PC-9 (cell line): ENCODE data around the gene SCP2D1. TPM values are rescaled to one million over a fixed set of nuclear protein-coding genes. Genes with fewer than 3 reads are reported as not detected.

Source experiments
- BruUV-seq: library from RNA; stranded (reverse); fragments of 400-500 nt; replicated peaks from 2 replicates; lab custom pipeline; 2021; lab: Mats Ljungman, UMichigan
- CTCF ChIA-PET: fragments of 300-600 bp; sonication (Branson Sonifier 250); formaldehyde crosslinking; loops from one replicate; lab custom pipeline; 2022; ENCODE audit warnings: antibody characterized with exemption; lab: Charles Lee
- POLR2A ChIA-PET: fragments of 300-600 bp; sonication (Branson Sonifier 250); formaldehyde crosslinking; loops from one replicate; lab custom pipeline; 2022; ENCODE audit warnings: antibody characterized with exemption; ENCODE audit not compliant: unreplicated experiment; lab: Charles Lee
- DNase-seq, 2 experiments: peaks; one replicate each; pipeline versions ENCODE4 v3.0.0 to v3.0.0-alpha.2; 2015 to 2022; ENCODE audit warnings: mixed read lengths in 1 of 2
- H2AFZ ChIP-seq: fragments of 200-600 bp; sonication (generic); 2 replicates; pipeline ENCODE4 v1.8.1; 2017; ENCODE audit warnings: antibody characterized with exemption
- H3F3A ChIP-seq: fragments of 200-600 bp; sonication (generic); 2 replicates; pipeline ENCODE4 v1.8.1; 2017; ENCODE audit warnings: antibody characterized with exemption, mild to moderate bottlenecking, low read depth; ENCODE audit not compliant: insufficient read depth
- H3K27ac ChIP-seq: fragments of 200-600 bp; sonication (generic); 2 replicates; pipeline ENCODE4 v1.6.1; 2016; ENCODE audit warnings: mixed run types
- H3K27me3 ChIP-seq: fragments of 200-600 bp; sonication (generic); 2 replicates; pipeline ENCODE4 v1.6.1; 2016; ENCODE audit warnings: low read depth, mixed run types; ENCODE audit not compliant: insufficient read depth
- H3K36me3 ChIP-seq: fragments of 200-600 bp; sonication (generic); 2 replicates; pipeline ENCODE4 v1.6.1; 2016; ENCODE audit warnings: low read depth, mixed run types
- H3K4me1 ChIP-seq: fragments of 200-600 bp; sonication (generic); replicated peaks from 2 replicates; pipeline ENCODE4 v1.6.1; 2016; ENCODE audit warnings: mixed run types; ENCODE audit not compliant: insufficient read depth
- H3K4me2 ChIP-seq: fragments of 200-600 bp; sonication (generic); 2 replicates; pipeline ENCODE4 v1.6.1; 2017; ENCODE audit warnings: mixed run types
- H3K4me3 ChIP-seq: fragments of 200-600 bp; sonication (generic); 2 replicates; pipeline ENCODE4 v1.6.1; 2016; ENCODE audit warnings: mixed run types
- H3K79me2 ChIP-seq: fragments of 200-600 bp; sonication (generic); 2 replicates; pipeline ENCODE4 v1.6.1; 2017; ENCODE audit warnings: low read depth, mixed run types
- H3K9me2 ChIP-seq: fragments of 200-600 bp; sonication (generic); 2 replicates; pipeline ENCODE4 v1.8.1; 2017; ENCODE audit warnings: mild to moderate bottlenecking; ENCODE audit not compliant: insufficient read depth
- H3K9me3 ChIP-seq: fragments of 200-600 bp; sonication (generic); 2 replicates; pipeline ENCODE4 v1.8.1; 2016; ENCODE audit warnings: low read depth; ENCODE audit not compliant: insufficient read depth
- H4K20me1 ChIP-seq: fragments of 200-600 bp; sonication (generic); 2 replicates; pipeline ENCODE4 v1.8.1; 2017; ENCODE audit not compliant: insufficient read depth
- CTCF ChIP-seq: fragments of 200-600 bp; sonication (generic); conservative IDR thresholded peaks from 2 replicates; pipeline ENCODE4 v1.6.1; 2017; ENCODE audit warnings: mixed run types, antibody characterized with exemption, mild to moderate bottlenecking, moderate library complexity
- EZH2 ChIP-seq: fragments of 200-600 bp; sonication (generic); IDR thresholded peaks from 2 replicates; pipeline ENCODE4 v1.8.0; 2017; ENCODE audit warnings: antibody characterized with exemption, low read depth
- intact Hi-C: fragments of 100-400 bp; cut with micrococcal nuclease; formaldehyde crosslinking; loops from one replicate; pipeline ENCODE4 v1.10.0; 2022; ENCODE audit not compliant: unreplicated experiment
- total RNA-seq: library from RNA; stranded (reverse); gene quantifications from 2 replicates; pipeline ENCODE4 v1.2.3, GENCODE V29; 2021

SCP2D1 gene
- total RNA-seq, 1 experiment from 2014 or later: not detected

GRCh38 chr20:18815194-18815942 lies 1.8 kb downstream of the SCP2D1 start:
- ChIA-PET POLR2A (no interaction called here), CTCF (no interaction called here)
- TF ChIP-seq CTCF (no peak), EZH2 (no peak)
- H3K4me1 ChIP-seq: no peaks in the 10 kb centered on the region
- no peak for DNase-seq
- no peaks in the 10 kb centered on the region for H3K27me3 ChIP-seq
- H3K4me2 ChIP-seq: no peak overlapping the region
- no peak overlapping the region for H2AFZ ChIP-seq
- no TSS peak for BruUV-seq
- H3F3A ChIP-seq: no peaks in the 10 kb centered on the region
- no peaks in the 10 kb centered on the region for H4K20me1 ChIP-seq
- no peak overlapping the region for H3K4me3 ChIP-seq
- intact Hi-C loops: no loop called here
- H3K9me3 ChIP-seq: no peaks in the 10 kb centered on the region
- H3K36me3 ChIP-seq: no peaks in the 10 kb centered on the region
- H3K79me2 ChIP-seq: no peaks in the 10 kb centered on the region
- no peak overlapping the region for H3K27ac ChIP-seq
- no peaks in the 10 kb centered on the region for H3K9me2 ChIP-seq

GRCh38 chr20:18822832-18823231 lies 9.2 kb downstream of the SCP2D1 start:
- Histone ChIP-seq H3K36me3 (no peaks in the 10 kb centered on the region), H3K9me2 (no peaks in the 10 kb centered on the region), H3K4me2 (no peak overlapping the region), H3K9me3 (no peaks in the 10 kb centered on the region), H3K27ac (no peak overlapping the region), H3K4me3 (no peak overlapping the region), H3K27me3 (no peaks in the 10 kb centered on the region), H3K4me1 (no peaks in the 10 kb centered on the region), H2AFZ (no peak overlapping the region), H3K79me2 (no peaks in the 10 kb centered on the region), H4K20me1 (no peaks in the 10 kb centered on the region), H3F3A (no peaks in the 10 kb centered on the region)
- DNase-seq: no peak
- TF ChIP-seq EZH2 (no peak), CTCF (no peak)
- intact Hi-C loops: no loop called here
- BruUV-seq: no TSS peak
- CTCF ChIA-PET: no interaction called here
- POLR2A ChIA-PET: no interaction called here

GRCh38 chr20:18831830-18832499 lies 18.4 kb downstream of the SCP2D1 start:
- no peaks in the 10 kb centered on the region for H3K27me3 ChIP-seq
- CTCF ChIA-PET: no interaction called here
- H3K4me1 ChIP-seq: no peaks in the 10 kb centered on the region
- H3F3A ChIP-seq: no peaks in the 10 kb centered on the region
- no peak overlapping the region for H3K4me3 ChIP-seq
- intact Hi-C loops: loop anchor here (10.0 kb wide), 1 partner anchor 1643 kb away; no protein-coding TSS in a partner anchor
- H3K9me2 ChIP-seq: no peaks in the 10 kb centered on the region
- H4K20me1 ChIP-seq: no peaks in the 10 kb centered on the region
- H3K79me2 ChIP-seq: no peaks in the 10 kb centered on the region
- POLR2A ChIA-PET: no interaction called here
- TF ChIP-seq EZH2 (no peak), CTCF (no peak)
- no peak overlapping the region for H3K4me2 ChIP-seq
- no TSS peak for BruUV-seq
- no peak overlapping the region for H2AFZ ChIP-seq
- no peaks in the 10 kb centered on the region for H3K9me3 ChIP-seq
- H3K36me3 ChIP-seq: no peaks in the 10 kb centered on the region
- H3K27ac ChIP-seq: no peak overlapping the region
- DNase-seq: no peak
